ENCODE results near the gene RNF113B. TPM values are rescaled to one million over a fixed set of nuclear protein-coding genes. Genes with fewer than 3 reads are reported as not detected.
A peak's percentile ranks its signal among the peaks of the same experiment; 100 is the strongest.

RNF113B gene
- total and polyA plus RNA-seq, 2 of the 13 experiments (the other 11 are each of a cell fraction or from before 2014, with no cell fraction given): not detected

- in situ Hi-C loops (cut with HindIII; ENCODE audit: extremely low pct_ligation_motif_present, low pct_unique_long_range_greater_than_20kb): no loop called here
- Histone ChIP-seq H3K4me2 (ENCODE audit: low read depth, low read length) (peak overlapping the region; percentile 43), H3K36me3 (replicated peaks in 1 of 2; ENCODE audit: control insufficient read depth in 1 of 2, insufficient read depth in 2 of 2, low read length in 2 of 2) (peaks cover 6 to 20% of the 10 kb centered on the region in 2 experiments), H3K9ac (ENCODE audit: insufficient read depth, low read depth, low read length) (0 out of 2 replicates have a peak overlapping the region, but pooled peaks have one; percentile 20), H3K4me1 (ENCODE audit: insufficient read depth, low read length) (peaks cover 75% of the 10 kb centered on the region), H3K79me2 (ENCODE audit: insufficient read depth, low read length) (peaks cover 97% of the 10 kb centered on the region), H3K27ac (ENCODE audit: extremely low read length, insufficient read depth, low read length) (peak overlapping the region; percentile 63), H3K27me3 (ENCODE audit: control insufficient read depth in 1 of 2, insufficient read depth in 2 of 2, low read length in 2 of 2) (no peaks in the 10 kb centered on the region), H2AFZ (ENCODE audit: low read length) (no peak overlapping the region), H3K4me3 (replicated peaks in 1 of 3; ENCODE audit: insufficient read depth in 1 of 3, low read depth in 2 of 3, low read length in 3 of 3) (no peak overlapping the region), H3K9me3 (ENCODE audit: low read length) (no peaks in the 10 kb centered on the region), H4K20me1 (ENCODE audit: insufficient read depth, low read length) (peaks cover 79% of the 10 kb centered on the region)
- WGBS (ENCODE audit: low lambda C conversion rate): 84% methylated on average over 14 of the region's 14 CpGs
- ChIA-PET POLR2A (interaction anchor here (1.3 kb wide), 1 partner anchor 96 kb away, joined by 3 read pairs; no protein-coding TSS in a partner anchor), CTCF (ENCODE audit: low intra/inter-chr PET ratio, low total read pairs) (no interaction called here)
- TF ChIP-seq MAZ (IDR thresholded peaks at IDR 0.05; ENCODE audit: borderline replicate concordance, low read depth, low read length): no peak
- 0 out of 2 replicates have a peak, but pooled peaks have one; percentile 23 for TF ChIP-seq MAZ (CRISPR knock-in tag; IDR thresholded peaks at IDR 0.05; ENCODE audit: low read depth)
- no peak for TF ChIP-seq ZNF20 (CRISPR knock-in tag; IDR thresholded peaks at IDR 0.05)
- TF ChIP-seq, protein P1, sequence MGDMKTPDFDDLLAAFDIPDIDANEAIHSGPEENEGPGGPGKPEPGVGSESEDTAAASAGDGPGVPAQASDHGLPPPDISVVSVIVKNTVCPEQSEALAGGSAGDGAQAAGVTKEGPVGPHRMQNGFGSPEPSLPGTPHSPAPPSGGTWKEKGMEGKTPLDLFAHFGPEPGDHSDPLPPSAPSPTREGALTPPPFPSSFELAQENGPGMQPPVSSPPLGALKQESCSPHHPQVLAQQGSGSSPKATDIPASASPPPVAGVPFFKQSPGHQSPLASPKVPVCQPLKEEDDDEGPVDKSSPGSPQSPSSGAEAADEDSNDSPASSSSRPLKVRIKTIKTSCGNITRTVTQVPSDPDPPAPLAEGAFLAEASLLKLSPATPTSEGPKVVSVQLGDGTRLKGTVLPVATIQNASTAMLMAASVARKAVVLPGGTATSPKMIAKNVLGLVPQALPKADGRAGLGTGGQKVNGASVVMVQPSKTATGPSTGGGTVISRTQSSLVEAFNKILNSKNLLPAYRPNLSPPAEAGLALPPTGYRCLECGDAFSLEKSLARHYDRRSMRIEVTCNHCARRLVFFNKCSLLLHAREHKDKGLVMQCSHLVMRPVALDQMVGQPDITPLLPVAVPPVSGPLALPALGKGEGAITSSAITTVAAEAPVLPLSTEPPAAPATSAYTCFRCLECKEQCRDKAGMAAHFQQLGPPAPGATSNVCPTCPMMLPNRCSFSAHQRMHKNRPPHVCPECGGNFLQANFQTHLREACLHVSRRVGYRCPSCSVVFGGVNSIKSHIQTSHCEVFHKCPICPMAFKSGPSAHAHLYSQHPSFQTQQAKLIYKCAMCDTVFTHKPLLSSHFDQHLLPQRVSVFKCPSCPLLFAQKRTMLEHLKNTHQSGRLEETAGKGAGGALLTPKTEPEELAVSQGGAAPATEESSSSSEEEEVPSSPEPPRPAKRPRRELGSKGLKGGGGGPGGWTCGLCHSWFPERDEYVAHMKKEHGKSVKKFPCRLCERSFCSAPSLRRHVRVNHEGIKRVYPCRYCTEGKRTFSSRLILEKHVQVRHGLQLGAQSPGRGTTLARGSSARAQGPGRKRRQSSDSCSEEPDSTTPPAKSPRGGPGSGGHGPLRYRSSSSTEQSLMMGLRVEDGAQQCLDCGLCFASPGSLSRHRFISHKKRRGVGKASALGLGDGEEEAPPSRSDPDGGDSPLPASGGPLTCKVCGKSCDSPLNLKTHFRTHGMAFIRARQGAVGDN (CRISPR knock-in tag; IDR thresholded peaks at IDR 0.05): peak; percentile 28; the same call in 1 of the 2 replicates
- peak; percentile 19; the same call in 1 of the 2 replicates for TF ChIP-seq ZBTB38 (CRISPR knock-in tag; IDR thresholded peaks at IDR 0.05)
- DNase-seq (ENCODE audit: low spot score) (no peak), FAIRE-seq (no peak), ATAC-seq (no peak)
- intact Hi-C loops (cut with micrococcal nuclease; ENCODE audit: unreplicated experiment): no loop called here
- BruUV-seq (replicated peaks): TSS peak; percentile 3
These were observed 5.0 kb downstream of the RNF113B start for GRCh38 chr13:98171900-98172589.
